Measurements from ENCODE around the gene TOGARAM1. TPM values are rescaled to one million over a fixed set of nuclear protein-coding genes. Genes with fewer than 3 reads are reported as not detected.
A peak's percentile ranks its signal among the peaks of the same experiment; 100 is the strongest.

TOGARAM1 gene, protein sequence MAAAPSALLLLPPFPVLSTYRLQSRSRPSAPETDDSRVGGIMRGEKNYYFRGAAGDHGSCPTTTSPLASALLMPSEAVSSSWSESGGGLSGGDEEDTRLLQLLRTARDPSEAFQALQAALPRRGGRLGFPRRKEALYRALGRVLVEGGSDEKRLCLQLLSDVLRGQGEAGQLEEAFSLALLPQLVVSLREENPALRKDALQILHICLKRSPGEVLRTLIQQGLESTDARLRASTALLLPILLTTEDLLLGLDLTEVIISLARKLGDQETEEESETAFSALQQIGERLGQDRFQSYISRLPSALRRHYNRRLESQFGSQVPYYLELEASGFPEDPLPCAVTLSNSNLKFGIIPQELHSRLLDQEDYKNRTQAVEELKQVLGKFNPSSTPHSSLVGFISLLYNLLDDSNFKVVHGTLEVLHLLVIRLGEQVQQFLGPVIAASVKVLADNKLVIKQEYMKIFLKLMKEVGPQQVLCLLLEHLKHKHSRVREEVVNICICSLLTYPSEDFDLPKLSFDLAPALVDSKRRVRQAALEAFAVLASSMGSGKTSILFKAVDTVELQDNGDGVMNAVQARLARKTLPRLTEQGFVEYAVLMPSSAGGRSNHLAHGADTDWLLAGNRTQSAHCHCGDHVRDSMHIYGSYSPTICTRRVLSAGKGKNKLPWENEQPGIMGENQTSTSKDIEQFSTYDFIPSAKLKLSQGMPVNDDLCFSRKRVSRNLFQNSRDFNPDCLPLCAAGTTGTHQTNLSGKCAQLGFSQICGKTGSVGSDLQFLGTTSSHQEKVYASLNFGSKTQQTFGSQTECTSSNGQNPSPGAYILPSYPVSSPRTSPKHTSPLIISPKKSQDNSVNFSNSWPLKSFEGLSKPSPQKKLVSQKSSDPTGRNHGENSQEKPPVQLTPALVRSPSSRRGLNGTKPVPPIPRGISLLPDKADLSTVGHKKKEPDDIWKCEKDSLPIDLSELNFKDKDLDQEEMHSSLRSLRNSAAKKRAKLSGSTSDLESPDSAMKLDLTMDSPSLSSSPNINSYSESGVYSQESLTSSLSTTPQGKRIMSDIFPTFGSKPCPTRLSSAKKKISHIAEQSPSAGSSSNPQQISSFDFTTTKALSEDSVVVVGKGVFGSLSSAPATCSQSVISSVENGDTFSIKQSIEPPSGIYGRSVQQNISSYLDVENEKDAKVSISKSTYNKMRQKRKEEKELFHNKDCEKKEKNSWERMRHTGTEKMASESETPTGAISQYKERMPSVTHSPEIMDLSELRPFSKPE (N-terminal part only)
- total RNA-seq = 10 to 100 TPM; 11.0 to 17.5 (median 15.0) TPM
- polyA plus RNA-seq = 10 to 100 TPM in 1 of 2 donors, 1 to 10 TPM in 1; 8.7 to 12.0 TPM
- 47.7 reads per million, percentile 70 among the genes with 10 or more reads in this experiment for total RNA-seq

GRCh38 chr14:44961554-44962333, at the start of gene TOGARAM1, which contains the start of gene KLHL28:
Gene TOGARAM1, plus strand, starts transcription at chr14:44962190. Its CDS starts 232 bp downstream, at chr14:44962422.
Gene KLHL28, minus strand, starts transcription at chr14:44961947. Its CDS starts 16,019 bp downstream, at chr14:44945928.
- intact Hi-C loops (cut with micrococcal nuclease) = loop anchor here (1.0 to 5.0 kb wide), 8 partner anchors 17 to 307 kb away; partner anchors contain the start of genes FKBP3 (in 2 of the 2), MIS18BP1 (in 2 of the 2) and PRPF39 (in 2 of the 2)
- no peaks in the 10 kb centered on the region for H3K27me3 Mint-ChIP-seq
- peaks cover 10 to 20% (median 15%) of the 10 kb centered on the region in 5 donors for H3K36me3 Mint-ChIP-seq
- Histone ChIP-seq H3K4me3 (ENCODE audit: low read length) (peak within 1 kb of the TSS; percentile 99), H3K27ac (ENCODE audit: low read depth, low read length) (peak within 1 kb of the TSS; percentile 91), H3K36me3 (ENCODE audit: control insufficient read depth in 2 of 3, insufficient read depth in 3 of 3, low read length in 3 of 3) (peaks cover 0 to 5% (median 0%) of the 10 kb centered on the region in 3 experiments), H3K9me3 (ENCODE audit: control insufficient read depth in 2 of 3, low read length in 3 of 3) (peaks cover 0 to 12% (median 11%) of the 10 kb centered on the region in 3 experiments), H3K27me3 (ENCODE audit: control insufficient read depth in 2 of 2, insufficient read depth in 2 of 2, low read length in 2 of 2) (no peaks in the 10 kb centered on the region), H3K4me1 (ENCODE audit: control insufficient read depth in 2 of 2, insufficient read depth in 2 of 2, low read length in 2 of 2) (peaks cover 32 to 51% of the 10 kb centered on the region in 2 donors)
- DNase-seq (peak; percentile 79 to 100 (median 96)), ATAC-seq (peak; percentile 95)
- peak within 1 kb of the TSS in 1 of 9 donors; percentile 40 for H3K27ac Mint-ChIP-seq
- no peak within 1 kb of the TSS for H3K4me3 Mint-ChIP-seq
- H3K4me1 Mint-ChIP-seq = peaks cover 33 to 68% (median 54%) of the 10 kb centered on the region in 7 donors
- POLR2A ChIA-PET = interaction anchor here (0.5 to 4.1 kb wide), 20 partner anchors 9 to 291 kb away, joined by 3 to 64 read pairs (median 4); partner anchors contain the start of genes FANCM, FKBP3, MIS18BP1 and PRPF39
- CTCF ChIA-PET = interaction anchor here (0.6 to 1.3 kb wide), 4 partner anchors 43 to 306 kb away, joined by 3 read pairs; partner anchors contain the start of gene FANCM
- peaks cover 0 to 40% (median 21%) of the 10 kb centered on the region in 11 donors for H3K9me3 Mint-ChIP-seq

DNA sequence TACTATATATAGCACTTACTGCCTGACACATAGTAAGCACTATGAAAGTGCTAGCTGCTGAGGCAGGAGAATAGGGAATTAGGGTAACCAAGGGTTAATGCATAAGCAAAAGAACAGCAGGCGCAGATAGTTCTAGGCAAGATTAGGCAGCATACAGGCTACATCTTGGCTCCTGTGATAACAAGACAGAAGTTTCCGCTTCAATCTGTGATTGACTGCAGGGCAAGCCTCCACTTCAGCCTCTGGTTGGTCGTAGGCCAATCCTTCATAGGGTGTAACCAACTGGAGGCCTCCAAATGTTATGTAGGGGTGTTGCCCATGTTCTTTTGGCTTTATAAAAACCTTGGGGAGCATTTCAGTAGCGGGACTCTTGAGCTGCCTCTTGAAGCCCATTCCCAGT, 47.1 kb upstream of the TOGARAM1 start:
- peaks cover 0 to 6% (median 4%) of the 10 kb centered on the region in 5 donors for H3K36me3 Mint-ChIP-seq
- ChIA-PET CTCF (interaction anchor here (1.8 kb wide), 1 partner anchor 351 kb away, joined by 7 read pairs; no protein-coding TSS in a partner anchor), POLR2A (no interaction called here)
- H3K27ac ChIP-seq (ENCODE audit: low read depth, low read length) = no peak overlapping the region
- peaks cover 0 to 16% (median 12%) of the 10 kb centered on the region in 7 donors for H3K4me1 Mint-ChIP-seq
- H3K4me3 Mint-ChIP-seq = no peak overlapping the region
- ATAC-seq (no peak), DNase-seq (no peak)
- H3K4me3 ChIP-seq (ENCODE audit: low read length) = no peak overlapping the region
- no peaks in the 10 kb centered on the region for H3K4me1 ChIP-seq (ENCODE audit: control insufficient read depth in 2 of 2, insufficient read depth in 2 of 2, low read length in 2 of 2)
- H3K36me3 ChIP-seq (ENCODE audit: control insufficient read depth in 2 of 3, insufficient read depth in 3 of 3, low read length in 3 of 3) = no peaks in the 10 kb centered on the region
- H3K9me3 ChIP-seq (ENCODE audit: control insufficient read depth in 2 of 3, low read length in 3 of 3) = no peaks in the 10 kb centered on the region
- peaks cover 25 to 35% (median 28%) of the 10 kb centered on the region in 5 donors for H3K27me3 Mint-ChIP-seq
- no peak overlapping the region for H3K27ac Mint-ChIP-seq
- peaks cover 0 to 15% (median 3%) of the 10 kb centered on the region in 11 donors for H3K9me3 Mint-ChIP-seq
- H3K27me3 ChIP-seq (ENCODE audit: control insufficient read depth in 2 of 2, insufficient read depth in 2 of 2, low read length in 2 of 2) = peaks cover 9 to 16% of the 10 kb centered on the region in 2 donors
- intact Hi-C loops (cut with micrococcal nuclease) = loop anchor here (5.0 kb wide), 2 partner anchors 47 to 217 kb away; partner anchors contain the start of genes FKBP3 (in 1 of the 2), KLHL28 (in 1 of the 2) and TOGARAM1 (in 1 of the 2)

DNA sequence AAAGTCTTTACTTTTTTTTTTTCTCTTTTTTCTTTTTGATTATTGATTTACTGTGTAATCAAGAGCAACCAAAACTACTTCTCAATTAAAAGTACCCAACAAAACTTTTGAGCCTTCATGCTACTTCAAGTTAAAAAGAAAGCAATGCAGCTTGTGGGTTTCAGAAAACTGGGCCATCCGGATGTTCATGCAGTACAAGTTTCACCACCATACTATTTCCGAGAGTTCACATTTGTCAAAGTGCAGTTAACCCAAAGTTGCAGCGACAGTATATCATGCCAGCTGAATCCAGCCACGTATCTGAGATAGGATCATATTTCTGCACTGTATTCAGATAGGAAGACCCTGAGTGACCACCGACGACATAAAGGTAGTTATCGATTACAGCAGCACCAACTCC, 33.2 kb upstream of the TOGARAM1 start:
- ChIA-PET POLR2A (no interaction called here), CTCF (interaction anchor here (0.7 kb wide), 1 partner anchor 329 kb away, joined by 3 read pairs; no protein-coding TSS in a partner anchor)
- H3K27ac ChIP-seq (ENCODE audit: low read depth, low read length) = no peak overlapping the region
- DNase-seq (no peak), ATAC-seq (no peak)
- H3K4me1 ChIP-seq (ENCODE audit: control insufficient read depth in 2 of 2, insufficient read depth in 2 of 2, low read length in 2 of 2) = no peaks in the 10 kb centered on the region
- H3K36me3 Mint-ChIP-seq = peaks cover 0 to 23% (median 13%) of the 10 kb centered on the region in 5 donors
- H3K27ac Mint-ChIP-seq = peak overlapping the region in 1 of 9 donors; percentile 53
- H3K27me3 ChIP-seq (ENCODE audit: control insufficient read depth in 2 of 2, insufficient read depth in 2 of 2, low read length in 2 of 2) = no peaks in the 10 kb centered on the region
- H3K9me3 Mint-ChIP-seq = no peaks in the 10 kb centered on the region
- no peak overlapping the region for H3K4me3 ChIP-seq (ENCODE audit: low read length)
- H3K36me3 ChIP-seq (ENCODE audit: control insufficient read depth in 2 of 3, insufficient read depth in 3 of 3, low read length in 3 of 3) = peaks cover 0 to 4% (median 0%) of the 10 kb centered on the region in 3 experiments
- H3K4me1 Mint-ChIP-seq = peaks cover 2 to 30% (median 21%) of the 10 kb centered on the region in 7 donors
- intact Hi-C loops (cut with micrococcal nuclease) = no loop called here
- no peak overlapping the region for H3K4me3 Mint-ChIP-seq
- no peaks in the 10 kb centered on the region for H3K9me3 ChIP-seq (ENCODE audit: control insufficient read depth in 2 of 3, low read length in 3 of 3)
- no peaks in the 10 kb centered on the region for H3K27me3 Mint-ChIP-seq

- peaks cover 6 to 53% (median 38%) of the 10 kb centered on the region in 5 donors for H3K36me3 Mint-ChIP-seq
- POLR2A ChIA-PET = interaction anchor here (0.6 kb wide), 1 partner anchor 9 kb away, joined by 3 read pairs; no protein-coding TSS in a partner anchor
- H3K4me1 Mint-ChIP-seq = peaks cover 0 to 81% (median 57%) of the 10 kb centered on the region in 7 donors
- intact Hi-C loops (cut with micrococcal nuclease) = no loop called here
- no peaks in the 10 kb centered on the region for H3K27me3 ChIP-seq (ENCODE audit: control insufficient read depth in 2 of 2, insufficient read depth in 2 of 2, low read length in 2 of 2)
- no peak for ATAC-seq
- H3K9me3 Mint-ChIP-seq = peaks cover 0 to 6% (median 1%) of the 10 kb centered on the region in 11 donors
- H3K27ac Mint-ChIP-seq = peak overlapping the region in 2 of 9 donors; percentile 54 to 68
- H3K4me3 ChIP-seq (ENCODE audit: low read length) = no peak overlapping the region
- peak overlapping the region in 1 of 10 donors; percentile 12 for H3K4me3 Mint-ChIP-seq
- H3K4me1 ChIP-seq (ENCODE audit: control insufficient read depth in 2 of 2, insufficient read depth in 2 of 2, low read length in 2 of 2) = peaks cover 0 to 1% of the 10 kb centered on the region in 2 donors
- H3K36me3 ChIP-seq (ENCODE audit: control insufficient read depth in 2 of 3, insufficient read depth in 3 of 3, low read length in 3 of 3) = peaks cover 0 to 33% (median 5%) of the 10 kb centered on the region in 3 experiments
- H3K27me3 Mint-ChIP-seq = no peaks in the 10 kb centered on the region
- H3K27ac ChIP-seq (ENCODE audit: low read depth, low read length) = no peak overlapping the region
- CTCF ChIA-PET = no interaction called here
- no peak for DNase-seq
- no peaks in the 10 kb centered on the region for H3K9me3 ChIP-seq (ENCODE audit: control insufficient read depth in 2 of 3, low read length in 3 of 3)
Observed at GRCh38 chr14:44935155-44935554, 26.8 kb upstream of the TOGARAM1 start.

- Histone ChIP-seq H3K27me3 (ENCODE audit: control insufficient read depth in 2 of 2, insufficient read depth in 2 of 2, low read length in 2 of 2) (no peaks in the 10 kb centered on the region), H3K36me3 (ENCODE audit: control insufficient read depth in 2 of 3, insufficient read depth in 3 of 3, low read length in 3 of 3) (peaks cover 0 to 34% (median 5%) of the 10 kb centered on the region in 3 experiments), H3K27ac (ENCODE audit: low read depth, low read length) (no peak overlapping the region), H3K4me1 (ENCODE audit: control insufficient read depth in 2 of 2, insufficient read depth in 2 of 2, low read length in 2 of 2) (peaks cover 0 to 15% of the 10 kb centered on the region in 2 donors), H3K4me3 (ENCODE audit: low read length) (no peak overlapping the region), H3K9me3 (ENCODE audit: control insufficient read depth in 2 of 3, low read length in 3 of 3) (no peaks in the 10 kb centered on the region)
- peaks cover 0 to 9% (median 3%) of the 10 kb centered on the region in 11 donors for H3K9me3 Mint-ChIP-seq
- ATAC-seq (no peak), DNase-seq (no peak)
- H3K4me1 Mint-ChIP-seq = peaks cover 14 to 85% (median 61%) of the 10 kb centered on the region in 7 donors
- intact Hi-C loops (cut with micrococcal nuclease) = no loop called here
- peak overlapping the region in 1 of 9 donors; percentile 37 for H3K27ac Mint-ChIP-seq
- no peak overlapping the region for H3K4me3 Mint-ChIP-seq
- peaks cover 18 to 67% (median 54%) of the 10 kb centered on the region in 5 donors for H3K36me3 Mint-ChIP-seq
- ChIA-PET POLR2A (no interaction called here), CTCF (no interaction called here)
- H3K27me3 Mint-ChIP-seq = no peaks in the 10 kb centered on the region
Observed at GRCh38 chr14:44937547-44937946, 24.4 kb upstream of the TOGARAM1 start.

Measured in naive thymus-derived CD4-positive, alpha-beta T cell (primary cell).